ENCODE data around the gene RASSF7.

The RASSF7 gene

DNA sequence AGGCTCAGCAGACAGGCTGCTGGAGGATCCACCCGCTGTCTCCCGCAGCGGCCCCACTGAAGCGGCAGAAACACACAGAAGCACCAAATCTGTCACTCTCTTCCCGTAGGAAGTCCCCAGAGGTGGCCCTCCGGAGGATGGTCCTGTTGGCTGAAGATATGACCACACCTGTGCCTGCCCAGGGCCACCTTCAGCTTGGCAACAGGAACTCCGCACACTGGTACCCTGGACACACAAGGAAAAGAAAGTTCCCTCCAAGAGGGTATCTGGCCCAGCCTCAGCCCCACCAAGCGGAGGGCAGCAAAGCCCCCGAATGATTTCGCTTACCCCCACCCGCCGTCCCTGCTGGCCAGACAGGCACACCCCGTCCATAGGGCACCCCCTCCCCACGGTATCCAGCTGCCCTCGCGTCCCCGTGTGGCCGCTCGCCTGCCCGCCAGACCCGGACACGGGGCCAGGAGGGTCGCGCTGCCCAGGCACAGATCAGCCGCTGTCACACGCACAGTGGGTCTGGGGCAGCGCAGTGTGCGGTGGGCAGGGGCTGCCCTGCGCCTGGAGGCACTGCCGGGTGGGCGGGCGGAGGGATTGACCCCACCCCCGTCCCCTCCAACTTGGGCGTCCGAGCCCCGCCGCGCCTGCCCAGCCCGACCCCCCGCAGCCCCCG is 7.0 kb downstream of the RASSF7 start:
- peak in 1 of 2 experiments; percentile 62 for DNase-seq

DNA sequence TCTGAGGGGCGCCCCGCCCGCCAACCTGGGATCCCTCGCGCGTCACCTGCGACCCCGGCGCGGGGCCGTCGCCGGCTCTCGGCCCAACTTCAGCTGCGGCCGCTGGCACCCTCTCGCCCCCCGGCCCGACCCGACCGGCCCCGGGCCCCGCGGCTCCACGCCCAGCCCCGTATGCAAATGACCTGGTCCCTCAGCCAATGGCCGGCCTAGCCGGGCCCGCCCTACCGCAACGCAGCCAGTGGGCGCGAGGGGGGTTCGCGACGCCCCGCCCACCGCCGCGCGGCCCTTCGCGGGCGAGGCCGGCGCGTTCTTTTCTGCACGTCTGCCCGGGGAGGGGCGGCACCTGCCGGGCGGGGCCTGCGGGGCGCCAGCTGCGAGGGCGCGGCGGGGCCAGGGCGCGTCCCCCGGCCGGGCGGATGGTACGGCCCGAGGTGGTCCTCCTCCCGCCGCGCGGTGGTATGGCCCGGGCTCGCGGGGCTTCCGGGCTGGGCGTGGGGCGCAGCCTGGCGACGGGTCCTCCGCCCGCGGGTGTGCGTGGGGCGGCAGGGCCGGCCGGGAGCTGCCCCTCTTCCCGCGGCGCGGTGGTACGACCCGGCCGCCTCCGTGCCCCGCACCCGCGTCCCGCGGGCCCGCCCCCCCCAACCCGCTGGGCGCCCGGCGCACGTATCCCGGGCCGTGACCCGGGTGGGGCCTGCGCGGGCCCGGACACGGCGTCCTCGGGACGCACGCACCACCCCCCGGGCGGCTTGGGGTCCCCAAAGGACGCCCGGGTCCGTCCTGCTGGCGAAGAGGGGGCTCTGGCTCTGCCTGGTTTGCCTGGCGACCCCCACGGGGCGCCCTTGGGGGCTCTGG is 7.8 kb downstream of the RASSF7 start:
- peak; percentile 75 to 94 for DNase-seq

DNA sequence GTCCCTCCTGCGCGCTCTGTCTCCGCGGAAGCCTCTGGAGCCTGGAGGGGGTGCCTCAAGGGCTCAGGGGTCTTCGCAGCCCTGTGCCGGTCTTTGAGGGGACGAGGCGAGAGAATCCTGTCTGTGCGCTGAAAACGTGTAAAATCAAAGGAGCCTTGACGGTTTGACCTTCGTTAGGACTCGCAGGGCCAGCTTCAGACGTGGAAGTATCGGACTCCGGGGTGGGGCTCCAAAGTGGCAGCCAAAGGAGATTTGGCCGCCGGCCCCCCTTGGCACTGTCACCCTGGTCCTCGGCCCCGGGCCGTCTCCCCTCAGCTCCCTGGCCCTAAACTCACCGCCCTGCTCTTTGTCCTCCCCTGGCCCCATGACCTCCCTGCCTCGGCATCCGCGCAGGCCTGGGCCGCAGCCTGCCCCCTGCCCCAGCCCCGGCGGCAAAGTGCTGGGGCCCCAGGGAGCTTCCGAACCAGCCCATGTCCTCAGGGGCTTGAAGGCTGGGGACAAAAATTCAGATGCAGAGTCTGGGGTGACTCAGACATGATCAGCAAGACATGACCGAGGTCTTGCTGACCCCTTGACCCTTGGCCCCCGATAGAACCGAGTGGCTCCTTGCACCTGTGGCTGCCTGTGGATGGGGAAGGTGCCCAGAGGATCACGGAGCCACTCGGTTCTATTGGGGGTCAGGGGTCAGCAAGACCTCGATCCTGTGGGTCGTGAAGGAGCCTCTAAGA is 8.6 kb downstream of the RASSF7 start:
- DNase-seq, result no peak

DNA sequence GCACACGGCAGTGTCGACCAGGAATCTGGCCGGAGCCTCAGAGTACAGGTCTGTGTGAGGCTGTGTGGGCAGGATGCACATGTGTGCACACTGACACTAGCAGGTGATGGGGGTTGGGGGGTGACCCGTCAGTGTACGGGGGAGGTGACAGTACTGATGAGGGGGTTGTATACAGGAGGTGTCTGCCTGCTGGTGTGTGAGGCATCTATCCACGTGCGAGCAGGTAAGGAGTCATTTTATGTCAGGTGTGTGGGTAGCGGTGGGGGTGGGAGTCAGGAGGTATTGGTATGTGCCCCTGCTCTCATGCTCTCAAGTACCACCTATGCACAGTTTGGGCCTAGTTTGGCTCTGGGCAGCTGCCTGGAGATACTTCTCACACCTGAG is 11.0 kb downstream of the RASSF7 start:
- DNase-seq, result no peak

DNA sequence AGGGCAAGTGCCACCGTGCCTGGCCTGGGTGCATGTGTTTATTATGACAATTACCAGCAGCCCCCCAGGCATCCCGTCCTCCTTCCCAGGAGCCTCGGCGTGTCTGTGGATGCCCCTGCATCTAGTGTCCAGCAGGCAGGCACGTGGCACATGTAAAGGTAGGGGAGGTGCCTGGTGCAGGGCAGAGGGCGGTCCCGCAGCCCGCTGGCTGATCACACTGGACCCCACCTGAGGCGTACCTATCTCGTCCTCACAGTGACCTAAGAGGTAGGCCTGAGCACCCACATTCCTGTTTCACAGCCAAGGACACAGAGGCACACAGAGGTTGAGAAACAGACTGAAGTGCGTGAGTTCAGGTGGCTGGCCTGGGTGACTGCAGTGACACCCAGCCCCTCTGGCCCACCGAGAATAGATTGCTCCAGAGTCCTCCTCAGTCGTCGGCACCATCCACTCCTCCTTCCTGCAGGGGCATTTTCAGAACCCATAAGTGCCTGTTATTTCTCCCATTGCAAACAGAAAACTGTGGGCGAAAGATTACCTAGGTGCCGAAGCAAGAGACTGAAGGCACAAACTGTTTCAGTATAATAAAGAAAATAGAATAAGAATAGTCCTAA is 12.5 kb downstream of the RASSF7 start:
- DNase-seq, result no peak

DNA sequence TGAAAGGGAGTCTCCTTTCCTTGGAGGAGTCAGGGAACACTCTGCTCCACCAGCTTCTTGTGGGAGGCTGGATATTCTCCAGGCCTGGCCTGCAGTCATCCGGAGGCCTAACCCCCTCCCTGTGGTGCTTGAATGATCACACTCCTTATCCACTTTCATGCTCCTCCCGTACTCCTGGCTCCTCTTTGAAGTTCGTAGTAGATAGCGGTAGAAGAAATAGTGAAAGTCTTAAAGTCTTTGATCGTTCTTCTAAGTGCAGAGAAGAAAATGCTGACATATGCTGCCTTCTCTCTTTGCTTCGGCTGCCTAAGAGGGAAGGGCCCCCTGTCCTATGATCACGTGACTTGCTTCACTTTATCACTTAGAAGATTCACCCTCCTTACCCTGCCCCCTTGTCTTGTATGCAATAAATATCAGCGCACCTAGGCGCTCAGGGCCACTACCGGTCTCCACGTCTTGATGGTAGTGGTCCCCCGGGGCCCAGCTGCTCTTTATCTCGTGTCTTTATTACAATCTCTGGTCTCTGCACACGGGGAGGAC is 13.3 kb downstream of the RASSF7 start:
- peak in 1 of 2 experiments; percentile 39 for DNase-seq

DNA sequence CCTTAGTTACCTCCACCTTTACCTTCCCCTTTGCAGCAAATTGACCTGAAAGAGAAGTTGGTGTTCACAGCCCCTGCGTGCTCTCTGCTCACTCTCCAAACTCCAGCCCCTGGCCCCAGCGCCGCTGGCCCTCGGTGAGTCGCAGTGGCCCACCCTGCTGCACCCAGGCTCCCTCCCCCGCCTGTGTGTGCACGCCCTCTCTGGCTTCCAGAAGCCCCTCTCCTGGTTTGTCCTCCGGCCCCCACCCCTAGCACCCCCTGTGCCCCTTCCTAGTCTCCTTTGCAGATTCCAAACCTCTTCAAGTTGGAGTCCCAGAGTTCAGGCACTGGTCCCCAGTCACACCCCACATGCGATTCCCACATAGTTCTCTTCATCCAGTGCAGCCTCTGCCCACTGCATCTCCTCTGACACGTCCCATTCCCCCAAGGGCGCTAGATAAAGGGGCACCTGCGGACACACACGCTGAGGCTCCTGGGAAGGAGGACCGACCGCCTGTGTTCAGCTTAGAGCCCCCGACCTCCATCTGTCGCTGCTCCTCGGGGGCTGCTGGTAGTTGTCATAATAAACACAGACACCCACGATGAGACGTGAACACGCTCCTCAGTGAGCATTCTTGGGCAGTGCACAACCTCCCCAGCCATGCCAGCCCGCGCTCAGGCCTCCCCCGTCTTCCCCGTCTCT is 14.0 kb downstream of the RASSF7 start:
- DNase-seq, result peak in 1 of 2 experiments; percentile 54

DNA sequence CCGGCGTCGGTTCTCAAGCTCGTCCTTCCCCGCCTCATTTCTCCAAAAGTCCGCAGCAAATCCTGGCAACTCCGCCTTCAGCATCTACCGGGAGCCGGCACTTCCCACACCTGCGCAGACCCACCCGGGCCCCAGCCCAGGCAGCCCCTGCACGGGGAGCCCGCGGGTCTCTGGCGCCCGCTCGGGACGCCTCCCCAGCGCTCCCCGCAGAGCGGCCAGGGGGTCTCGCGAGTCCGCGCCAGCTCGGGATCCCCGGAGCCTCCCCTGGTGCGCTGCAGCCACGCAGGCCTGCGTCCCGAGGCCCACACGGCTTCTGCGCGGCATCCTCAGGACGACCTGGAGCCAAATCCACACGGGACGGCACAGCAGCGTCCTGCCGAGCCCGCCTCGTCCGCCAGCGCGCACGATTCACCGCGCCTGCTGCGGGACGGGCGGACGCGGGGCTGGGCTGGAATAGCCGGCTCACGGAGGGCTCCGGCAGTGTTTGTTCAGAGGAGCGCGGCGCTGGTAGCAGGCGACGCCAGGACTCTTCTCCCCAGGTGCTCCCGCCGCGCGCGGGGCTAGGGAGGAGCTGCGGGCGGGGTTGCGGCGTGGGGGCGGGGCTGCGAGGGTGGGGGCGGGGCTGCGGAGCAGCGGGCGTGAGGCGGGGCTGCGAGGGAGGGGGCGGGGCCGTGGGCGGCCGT is 14.7 kb downstream of the RASSF7 start:
- peak in 1 of 2 experiments; percentile 77 for DNase-seq

DNA sequence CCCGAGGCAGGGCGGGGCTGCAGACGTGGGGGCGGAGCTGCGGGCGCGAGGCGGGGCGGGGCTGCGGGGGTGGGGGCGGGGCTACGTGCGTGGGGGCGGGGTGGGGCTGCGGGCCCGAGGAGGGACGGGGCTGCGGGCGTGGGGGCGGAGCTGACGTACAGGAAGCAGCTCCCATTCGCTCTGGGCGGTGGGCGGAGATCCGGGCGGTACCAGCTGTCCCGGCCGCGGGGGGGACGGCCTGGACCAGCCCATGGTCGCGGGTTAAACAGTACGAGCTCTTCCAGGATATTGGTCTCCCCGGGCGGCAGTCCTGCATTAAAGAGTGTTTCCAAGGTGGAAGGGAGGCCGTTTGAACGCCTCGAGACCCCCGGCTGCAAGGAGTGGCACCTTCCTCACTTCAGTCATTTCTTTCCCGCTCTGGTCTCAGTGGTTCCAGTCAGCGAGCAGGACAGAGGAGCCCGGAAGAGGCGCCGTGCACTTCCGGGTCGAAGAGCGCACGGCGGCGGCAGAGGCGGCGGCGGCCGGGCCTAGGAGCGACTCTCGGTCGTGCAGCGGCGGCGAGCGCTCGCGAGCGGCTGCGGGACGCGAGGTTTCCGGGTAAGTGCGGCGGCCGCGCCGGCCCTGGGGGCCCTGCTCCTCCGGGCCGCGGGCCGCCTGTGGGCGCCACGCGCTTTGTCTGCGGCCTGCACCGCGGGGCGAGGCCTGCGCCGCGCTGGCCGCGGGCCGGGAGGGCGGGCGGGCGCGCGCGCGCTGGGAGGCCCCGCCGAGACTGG is 15.4 kb downstream of the RASSF7 start, which contains the start of gene PHRF1:
Gene PHRF1, plus strand, starts transcription at position 475 of the 773 bp plus-strand sequence. CDS start 5,043 bp downstream, outside the sequence.
- DNase-seq, result peak; percentile 87 to 88

DNA sequence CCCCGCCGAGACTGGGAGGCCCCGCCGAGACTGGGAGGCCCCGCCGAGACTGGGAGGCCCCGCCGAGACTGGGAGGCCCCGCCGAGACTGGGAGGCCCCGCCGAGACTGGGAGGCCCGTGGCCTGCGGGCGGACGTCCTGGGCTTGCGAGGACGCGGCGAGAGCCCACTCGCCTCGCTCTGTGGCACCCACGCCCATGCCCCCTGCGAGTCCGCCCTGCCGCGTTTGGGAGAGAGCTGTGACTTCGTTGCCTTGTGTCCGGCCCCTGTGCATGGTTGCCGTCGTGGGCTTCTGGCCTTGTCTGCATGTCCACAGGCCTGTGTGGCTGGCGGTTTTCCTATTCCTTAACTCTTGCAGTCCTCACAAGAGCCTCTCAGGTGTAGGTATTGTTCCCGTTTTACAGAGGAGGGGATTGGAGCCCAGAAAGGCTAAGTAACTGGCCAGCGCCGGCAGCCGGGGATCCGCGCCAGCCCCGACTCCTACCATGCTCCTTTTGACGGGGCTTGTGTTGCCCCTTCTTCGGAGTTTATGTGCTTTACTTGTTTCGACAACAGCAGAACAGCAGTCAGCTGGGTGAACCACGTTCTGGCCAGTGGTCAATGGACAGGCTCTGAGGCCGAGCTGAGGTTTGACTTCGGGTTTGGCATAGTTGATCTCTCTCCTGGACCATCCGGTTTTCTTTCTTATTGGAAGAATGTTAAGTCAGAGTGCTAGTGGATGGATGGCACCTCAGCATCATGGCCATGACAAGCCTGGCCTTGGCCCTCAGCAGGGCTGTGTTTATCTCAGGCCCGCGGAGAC is 16.2 kb downstream of the RASSF7 start:
- DNase-seq, result no peak

DNA sequence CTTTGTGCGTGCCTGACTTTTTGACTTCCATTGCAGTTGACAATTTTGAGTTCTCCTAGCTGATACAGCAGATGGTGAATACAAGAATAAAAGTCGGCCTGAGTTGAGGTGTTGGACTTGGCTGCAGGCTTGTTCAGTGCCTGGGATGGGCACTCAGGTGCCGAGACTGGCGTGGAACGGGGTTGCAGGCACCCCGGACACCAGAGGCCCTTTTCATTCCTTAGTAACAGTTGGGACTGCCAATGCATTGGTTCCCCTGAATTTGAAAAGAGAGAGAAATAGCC is 16.8 kb downstream of the RASSF7 start:
- DNase-seq, result no peak

DNA sequence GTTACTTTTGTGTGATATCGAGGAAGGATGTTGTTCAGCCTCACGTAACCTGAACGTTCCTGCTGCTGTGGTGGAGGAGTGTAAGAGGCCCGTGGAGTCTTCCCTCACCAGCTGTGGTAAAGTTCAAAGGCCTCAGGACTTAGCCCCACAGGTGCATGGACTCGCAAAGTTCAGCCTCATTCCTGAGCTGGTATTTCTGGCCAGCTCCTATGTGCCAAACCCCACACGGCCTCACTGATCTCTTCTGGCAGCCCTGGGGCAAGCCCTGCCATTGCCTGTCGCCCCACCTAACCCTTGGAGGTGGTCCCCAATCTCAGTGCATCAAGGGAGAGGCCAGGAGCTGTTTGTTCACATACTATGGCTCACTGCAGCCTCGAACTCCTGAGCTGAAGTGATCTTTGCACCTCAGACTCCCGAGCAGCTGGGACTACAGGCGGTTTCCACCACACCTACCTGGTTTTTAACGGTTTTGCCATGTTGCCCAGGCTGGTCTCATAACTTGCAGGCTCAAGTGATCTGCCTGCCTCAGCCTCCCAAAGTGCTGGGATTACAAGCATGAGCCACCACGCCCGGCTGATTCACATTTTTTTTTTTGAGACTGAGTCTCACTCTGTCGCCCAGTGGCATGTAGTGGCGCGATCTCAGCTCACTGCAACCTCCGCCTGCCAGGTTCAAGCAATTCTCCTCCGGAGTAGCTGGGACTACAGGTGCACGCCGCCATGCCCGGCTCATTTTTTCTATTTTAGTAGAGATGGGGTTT is 17.7 kb downstream of the RASSF7 start:
- no peak for DNase-seq

DNA sequence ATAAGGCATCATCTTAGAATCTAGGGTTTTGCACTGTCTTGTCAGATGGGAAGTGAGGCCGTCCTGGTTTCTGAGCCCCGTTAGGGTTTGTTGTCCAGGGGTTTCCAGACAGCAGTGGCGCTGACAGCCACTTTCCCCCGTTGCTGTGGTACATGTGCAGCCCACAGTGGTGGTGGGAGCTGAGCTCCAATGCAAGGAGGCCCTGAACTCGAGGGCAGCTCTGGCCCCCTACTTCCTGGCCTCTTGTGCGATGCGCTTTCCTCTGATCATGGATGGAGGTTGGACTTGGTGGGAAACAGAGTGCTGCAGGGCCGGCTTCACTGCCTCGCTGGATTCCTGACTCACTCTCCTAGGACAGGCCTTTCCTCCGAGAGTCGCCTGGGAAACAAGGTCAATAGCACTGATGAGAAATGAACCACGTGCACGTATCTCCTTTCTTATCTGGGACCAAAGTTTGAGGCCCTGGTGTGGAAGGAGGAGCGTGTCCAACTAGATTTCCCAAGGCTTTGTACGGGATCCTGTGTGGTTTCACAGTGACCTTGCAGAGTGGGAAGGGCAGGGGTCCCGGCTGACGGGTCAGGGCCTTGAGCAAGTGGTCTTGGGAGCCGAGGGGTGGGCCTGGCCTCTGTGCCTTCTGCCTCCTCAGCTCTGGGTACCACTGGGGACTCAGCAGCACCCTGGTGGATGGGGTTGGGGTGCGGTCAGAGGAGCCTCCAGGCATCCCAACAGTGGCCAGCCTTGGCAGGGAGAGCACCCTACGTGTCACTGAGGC is 19.2 kb downstream of the RASSF7 start:
- DNase-seq, result no peak

DNA sequence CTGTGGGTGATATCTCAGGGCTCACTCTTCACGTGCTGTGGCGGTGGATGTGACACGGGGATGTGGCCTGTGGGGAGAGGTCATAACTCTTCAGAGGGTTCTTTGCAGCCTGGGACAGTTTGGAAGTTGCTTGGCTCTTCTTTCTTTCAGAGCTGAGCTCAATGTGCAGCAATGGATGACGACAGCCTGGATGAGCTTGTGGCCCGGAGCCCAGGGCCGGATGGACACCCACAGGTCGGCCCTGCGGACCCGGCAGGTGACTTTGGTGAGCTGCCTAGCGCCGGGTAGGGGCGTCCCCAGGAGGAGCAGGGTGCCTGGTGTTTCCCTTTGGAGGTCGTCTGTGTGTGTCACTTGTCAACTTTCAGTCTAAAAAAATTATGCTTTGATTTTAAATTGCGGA is 20.6 kb downstream of the RASSF7 start:
- DNase-seq, result no peak

DNA sequence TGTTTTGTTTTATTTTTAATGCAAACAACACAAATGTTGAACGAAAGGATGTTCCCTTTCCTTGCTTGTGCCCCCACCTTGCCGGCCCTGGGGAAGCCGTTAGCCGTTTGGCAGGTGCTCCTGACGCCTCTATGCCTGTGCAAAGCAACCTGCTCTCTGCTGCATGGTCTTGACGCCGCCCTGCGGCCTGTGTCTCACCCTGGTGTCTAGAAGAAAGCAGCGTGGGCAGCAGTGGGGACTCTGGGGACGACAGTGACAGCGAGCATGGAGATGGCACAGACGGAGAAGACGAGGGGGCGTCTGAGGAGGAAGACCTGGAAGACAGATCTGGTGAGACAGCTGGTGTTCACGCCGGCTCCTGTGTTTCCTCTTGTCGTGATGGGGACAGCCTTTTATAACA is 21.0 kb downstream of the RASSF7 start:
- DNase-seq, result no peak

DNA sequence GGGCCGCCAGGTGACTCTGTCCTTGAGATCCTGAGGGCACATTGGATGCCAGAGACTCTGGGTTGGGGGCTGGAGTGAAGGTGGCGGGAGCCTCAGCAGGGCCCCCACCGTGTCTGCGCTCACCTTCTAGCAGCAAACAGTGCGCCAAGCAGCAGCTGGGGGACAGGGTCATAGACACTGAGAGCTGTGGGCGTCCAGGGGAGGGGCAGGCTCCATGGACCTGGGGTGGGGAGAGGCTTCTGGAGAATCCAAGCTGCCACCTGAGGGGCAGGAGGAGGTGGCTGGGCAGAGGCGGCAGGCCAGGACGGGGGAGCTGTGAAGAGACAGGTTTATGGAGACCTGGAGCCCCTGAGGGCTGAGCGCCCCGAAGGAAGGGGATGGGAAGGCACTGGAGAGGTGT is 23.5 kb downstream of the RASSF7 start:
- DNase-seq, result no peak

DNA sequence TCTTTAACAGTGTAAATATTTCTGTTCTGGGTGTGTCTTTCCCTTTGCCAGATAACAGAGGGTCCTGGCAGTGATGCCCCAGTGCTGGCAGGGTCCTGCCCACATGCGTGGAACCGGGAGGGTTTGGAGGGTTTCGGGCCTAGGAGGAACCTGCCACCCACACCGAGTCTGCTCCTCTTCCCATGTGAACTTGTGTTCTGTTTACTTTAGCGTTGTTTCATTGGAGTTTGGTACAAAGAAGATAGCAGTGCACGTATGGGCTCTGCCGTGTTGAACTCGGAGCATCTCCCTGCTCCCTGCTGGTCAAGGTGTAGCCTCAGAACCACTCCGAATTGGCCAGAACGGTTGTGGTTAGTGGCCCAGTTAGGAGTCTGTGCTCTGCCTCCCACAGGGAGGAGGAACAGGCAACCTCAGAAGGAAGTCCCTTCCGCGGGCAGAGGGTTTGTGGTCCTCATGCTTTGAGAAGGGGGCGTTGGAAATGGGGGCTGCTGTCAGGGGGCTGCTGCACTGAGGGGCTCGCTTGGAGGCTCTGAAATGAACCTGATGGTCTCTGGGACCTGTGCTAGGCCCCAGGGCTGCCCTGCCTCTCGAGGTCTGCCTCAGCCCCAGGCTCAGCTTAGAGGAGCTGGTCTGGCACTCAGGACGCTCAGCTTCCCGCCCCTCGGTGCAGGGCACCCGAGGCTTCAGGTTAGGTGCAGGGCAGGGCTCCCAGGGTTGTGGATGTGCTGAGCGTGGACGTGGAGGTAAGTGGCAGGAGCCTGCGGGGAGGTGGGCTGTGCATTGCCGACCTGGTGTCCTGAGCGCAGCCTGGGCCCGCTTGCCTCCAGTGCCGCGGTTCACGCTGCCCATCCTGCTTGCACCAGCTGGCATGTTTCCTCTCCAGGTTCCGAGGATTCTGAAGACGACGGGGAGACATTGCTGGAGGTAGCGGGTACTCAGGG is 25.9 kb downstream of the RASSF7 start:
- no peak for DNase-seq

Measured in NCI-H524 (cell line).